GM18517 (cell line): Measurements from ENCODE around the gene SIN3A.
"Not testable (repeated sequence)": the region's sequence is repeated elsewhere in the genome, so short reads cannot be mapped to it uniquely, and the experiment has no call there.

Source experiments
- ATAC-seq: cut with Tn5 transposase; IDR thresholded peaks from one replicate; pipeline ENCODE4 v1.9.1; 2021; ENCODE audit warnings: mild to moderate bottlenecking, moderate library complexity; ENCODE audit not compliant: unreplicated experiment

Gene SIN3A

DNA sequence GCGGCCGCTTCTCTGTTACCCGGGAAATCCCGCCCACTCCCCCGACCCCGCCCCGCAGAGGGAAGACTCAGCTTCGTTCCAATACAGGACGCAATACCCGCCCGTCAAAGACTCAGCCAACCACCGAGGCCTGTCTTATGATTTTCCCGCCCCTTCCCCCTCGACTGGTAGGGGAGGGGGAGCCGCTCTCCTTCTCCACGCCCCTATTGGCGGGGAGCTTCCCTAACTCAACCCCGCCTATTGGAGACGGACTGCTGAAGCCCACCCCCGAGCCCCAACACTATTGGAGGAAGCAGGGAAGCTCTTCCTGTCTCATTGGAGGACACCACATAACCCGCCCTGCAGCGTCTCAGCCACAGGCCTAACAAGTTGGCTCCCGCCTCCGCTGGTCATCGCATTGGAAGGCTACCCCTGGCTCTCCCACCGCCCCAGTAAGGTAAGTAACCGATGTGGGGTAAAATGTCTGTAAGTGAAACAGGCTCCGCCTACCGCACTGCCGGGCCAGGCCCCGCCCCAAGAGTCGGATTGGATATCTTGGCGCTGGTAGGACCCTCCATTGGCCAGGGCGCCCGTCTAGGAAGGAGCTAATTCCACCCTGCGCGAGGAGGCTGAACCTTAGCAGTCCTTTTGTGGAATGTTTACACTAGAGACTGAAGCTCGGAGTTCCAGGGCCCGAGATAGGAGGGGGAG is at the start of gene SIN3A:
Gene SIN3A (minus strand): TSS at position 17 of the 690 bp plus-strand sequence. CDS start 21,315 bp downstream, outside the sequence.
- ATAC-seq = peak; percentile 46

DNA sequence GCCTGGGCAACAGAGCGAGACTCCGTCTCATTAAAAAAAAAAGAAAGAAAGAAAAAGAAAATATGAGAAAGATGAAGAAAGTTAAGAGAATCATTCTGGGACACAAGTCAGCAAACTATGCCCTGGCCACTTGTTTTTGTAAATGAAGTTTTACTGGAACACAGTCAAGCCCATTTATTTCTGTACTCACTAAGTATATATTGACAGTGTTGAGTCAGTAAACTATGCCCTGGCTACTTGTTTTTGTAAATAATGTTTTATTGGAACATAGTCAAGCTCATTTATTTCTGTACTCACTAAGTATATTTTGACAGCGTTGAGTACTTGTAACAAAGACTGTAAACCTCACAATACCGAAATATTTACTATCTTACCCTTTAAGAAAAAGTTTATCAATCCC is 42.2 kb upstream of the SIN3A start:
- no peak for ATAC-seq

DNA sequence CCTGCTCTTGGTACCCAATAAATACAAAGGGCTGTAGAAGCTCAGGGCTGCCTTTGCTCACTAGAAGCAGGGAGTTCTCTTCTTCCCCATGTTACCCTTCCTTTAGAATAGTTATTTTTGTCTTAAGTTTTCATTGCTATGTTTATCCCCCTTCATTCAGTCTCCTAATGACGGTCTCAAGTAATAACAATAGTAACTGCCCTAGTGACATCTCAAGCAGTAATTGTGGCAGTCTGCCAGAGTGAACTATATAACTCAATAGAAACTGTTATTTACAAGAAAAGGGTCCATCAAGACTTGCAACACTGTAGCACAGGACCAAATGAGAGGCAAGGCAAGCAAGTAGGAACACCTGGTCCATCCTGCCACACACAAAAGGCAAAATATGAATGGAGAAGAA is 32.5 kb upstream of the SIN3A start:
- ATAC-seq = no peak

DNA sequence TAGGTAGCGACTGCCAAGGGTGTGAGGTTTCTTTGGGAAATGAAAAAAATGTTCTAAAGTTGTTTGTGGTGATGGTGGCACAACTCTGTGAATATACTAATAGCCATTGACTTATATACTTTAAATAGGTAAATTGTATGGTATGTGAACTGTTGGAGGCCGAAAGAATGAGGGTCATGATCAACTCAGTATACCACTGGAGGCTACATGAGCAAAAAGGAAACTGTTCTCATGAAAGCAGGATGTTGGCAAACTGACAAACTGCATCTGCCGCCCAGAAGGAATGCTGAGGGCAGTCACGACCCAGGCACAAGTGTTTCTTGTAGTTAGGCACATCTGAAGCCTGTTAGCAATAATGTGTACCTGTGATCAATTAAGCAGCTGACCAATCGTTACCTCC is 32.1 kb upstream of the SIN3A start:
- not testable (repeated sequence) for ATAC-seq

DNA sequence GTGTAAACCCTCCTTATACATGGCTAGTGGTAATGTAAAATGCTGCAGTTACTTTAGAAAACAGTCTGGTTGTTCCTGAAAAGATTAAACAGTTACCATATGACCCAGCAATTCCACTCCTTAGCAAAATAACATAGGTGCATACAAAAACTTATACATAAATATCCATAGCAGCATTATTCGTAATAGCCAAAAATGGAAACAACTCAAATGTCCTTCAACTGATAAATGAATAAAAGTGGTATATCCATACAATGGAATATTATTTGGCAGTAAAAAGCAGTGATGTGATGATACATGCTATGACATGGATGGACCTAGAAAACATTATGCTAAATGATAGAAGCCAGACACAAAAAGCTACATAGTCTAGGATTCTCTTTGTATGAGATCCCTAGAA is 31.6 kb upstream of the SIN3A start:
- no peak for ATAC-seq

DNA sequence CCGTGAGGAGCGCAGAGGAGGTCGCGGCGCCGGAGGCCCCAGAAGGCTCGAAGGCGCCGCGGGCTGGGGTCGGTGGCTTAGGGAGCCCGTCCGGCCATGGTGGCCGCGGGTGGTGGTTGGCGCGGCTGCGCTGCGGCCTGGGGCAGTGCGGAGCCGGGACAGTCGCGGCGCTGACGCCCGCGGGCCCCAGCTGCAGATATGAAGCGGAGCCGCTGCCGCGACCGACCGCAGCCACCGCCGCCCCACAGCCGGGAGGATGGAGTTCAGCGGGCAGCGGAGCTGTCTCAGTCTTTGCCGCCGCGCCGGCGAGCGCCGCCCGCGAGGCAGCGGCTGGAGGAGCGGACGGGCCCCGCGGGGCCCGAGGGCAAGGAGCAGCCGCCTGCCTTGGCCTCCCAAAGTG is 29.0 kb upstream of the SIN3A start:
- not testable (repeated sequence) for ATAC-seq

DNA sequence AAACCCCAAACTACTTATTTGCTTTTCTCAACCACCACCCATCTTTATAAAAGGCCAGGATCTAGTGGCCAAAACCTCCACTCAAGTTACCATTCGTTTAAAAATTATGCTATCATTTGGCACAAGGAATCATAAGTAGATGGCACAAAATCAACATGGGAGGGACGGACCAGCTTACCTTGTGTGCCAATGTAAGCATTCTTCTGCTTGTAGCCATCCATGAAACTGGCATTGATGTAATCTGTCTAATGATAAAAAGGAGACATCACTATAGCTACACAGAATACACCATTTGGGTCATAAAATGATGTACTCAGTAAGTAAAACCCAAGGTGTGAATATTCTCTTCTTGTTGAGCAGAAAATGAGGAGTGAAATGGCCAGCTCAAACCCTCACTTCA is 28.2 kb upstream of the SIN3A start:
- no peak for ATAC-seq

DNA sequence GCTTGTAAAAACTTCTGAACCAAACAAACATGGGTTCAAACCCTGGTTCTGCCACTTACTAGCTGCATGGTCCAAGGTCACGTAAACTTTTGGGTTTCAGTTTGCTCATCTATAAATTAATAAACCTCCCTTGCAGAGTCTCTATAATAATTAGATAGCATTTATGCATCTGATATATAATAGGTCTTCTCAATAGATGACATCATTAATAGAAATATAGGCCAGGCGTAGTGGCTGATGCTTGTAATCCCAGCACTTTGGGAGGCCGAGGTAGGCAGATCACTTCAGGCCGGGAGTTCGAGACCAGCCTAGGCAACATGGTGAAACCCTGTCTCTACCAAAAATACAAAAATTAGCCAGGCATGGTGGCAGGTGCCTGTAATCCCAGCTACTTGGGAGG is 25.6 kb upstream of the SIN3A start:
- ATAC-seq = not testable (repeated sequence)

DNA sequence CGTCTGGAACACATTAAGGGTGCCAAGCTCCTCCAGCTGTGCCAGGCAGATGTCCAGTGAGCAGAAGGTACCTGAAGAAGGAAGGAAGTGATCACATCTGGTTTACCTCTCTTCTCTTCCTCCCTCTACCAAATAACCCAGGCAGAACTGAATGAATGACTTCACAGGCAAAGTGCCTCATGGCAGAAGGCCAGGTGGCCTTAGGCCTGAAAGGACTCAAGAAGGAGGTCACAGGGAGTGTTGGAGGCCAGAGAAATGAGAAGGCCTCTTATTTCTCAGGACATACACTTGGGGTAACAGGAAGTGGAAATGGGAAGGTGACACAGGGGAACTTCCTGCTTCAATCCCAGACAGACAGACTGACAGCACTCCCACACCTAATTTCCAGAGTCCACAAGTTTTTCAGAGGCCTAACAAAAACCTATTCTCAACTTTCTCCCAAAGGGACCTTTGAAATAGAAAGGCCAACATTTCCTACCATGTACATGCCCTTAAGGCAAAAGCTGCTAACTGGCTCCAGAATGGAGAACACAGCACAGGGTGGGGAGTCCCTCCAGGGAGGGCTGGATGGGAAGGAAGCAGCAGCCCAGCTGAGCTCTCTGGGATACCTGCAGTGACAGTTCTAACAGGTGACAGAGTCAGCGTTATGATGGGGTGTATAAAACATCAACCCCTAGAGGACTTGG is 17.6 kb upstream of the SIN3A start:
- ATAC-seq = no peak

DNA sequence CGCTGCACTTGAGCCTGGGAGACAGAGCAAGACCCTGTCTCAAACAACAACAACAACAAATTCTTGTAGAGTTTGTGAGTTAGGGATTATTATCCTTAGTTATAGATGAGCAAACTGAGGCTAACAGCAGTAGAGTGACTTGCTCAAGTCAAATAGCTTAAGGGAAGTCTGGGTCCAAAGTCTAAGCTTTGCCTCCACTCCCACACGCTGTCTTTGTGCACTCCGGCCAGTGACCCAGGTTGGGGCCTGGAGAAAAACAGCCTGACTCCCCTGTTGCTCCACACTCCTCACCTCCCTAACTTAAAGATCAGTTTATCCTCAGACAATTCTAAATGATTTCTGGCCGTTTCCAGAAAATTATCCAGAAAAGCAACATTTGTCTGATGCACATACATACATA is 9.2 kb upstream of the SIN3A start:
- no peak for ATAC-seq

DNA sequence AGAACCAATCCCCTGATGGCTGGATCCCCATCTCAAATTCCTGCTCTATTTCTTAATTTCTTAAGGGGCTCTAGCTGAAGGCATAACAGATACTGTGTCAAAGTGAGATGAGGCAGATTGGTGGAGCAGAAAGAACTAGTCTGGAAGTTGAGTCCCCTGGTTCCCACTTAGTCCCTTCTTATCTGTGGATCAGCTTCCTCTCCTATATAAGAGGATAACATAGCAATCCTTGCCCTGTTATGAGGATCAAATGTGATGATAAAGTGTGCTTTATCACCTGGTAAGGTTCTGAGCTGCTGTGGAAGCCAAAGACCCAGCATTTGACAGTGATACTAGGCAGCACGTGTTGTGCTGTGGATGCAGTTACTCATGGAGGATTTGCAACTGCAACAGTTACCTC is 8.1 kb upstream of the SIN3A start:
- ATAC-seq = no peak

DNA sequence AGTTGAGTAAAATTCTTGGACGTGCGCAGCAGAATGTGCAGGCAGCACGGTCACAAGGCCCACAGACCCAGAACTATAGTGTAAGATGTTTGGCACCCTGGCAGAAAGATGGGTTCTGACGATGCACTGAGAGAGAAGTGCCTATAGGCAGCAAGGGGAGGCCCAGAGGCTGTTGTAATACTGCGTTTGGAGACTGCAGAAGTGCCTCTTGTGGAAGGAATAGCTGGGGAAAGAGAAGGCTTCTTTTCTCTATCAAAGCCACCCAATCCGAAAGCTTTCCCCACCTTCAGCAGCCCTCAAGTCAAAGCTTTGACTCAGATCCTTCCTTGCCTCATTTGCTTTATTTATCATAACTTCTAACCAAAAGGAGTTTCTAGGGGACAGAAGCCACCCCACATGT is 5.2 kb upstream of the SIN3A start:
- no peak for ATAC-seq

DNA sequence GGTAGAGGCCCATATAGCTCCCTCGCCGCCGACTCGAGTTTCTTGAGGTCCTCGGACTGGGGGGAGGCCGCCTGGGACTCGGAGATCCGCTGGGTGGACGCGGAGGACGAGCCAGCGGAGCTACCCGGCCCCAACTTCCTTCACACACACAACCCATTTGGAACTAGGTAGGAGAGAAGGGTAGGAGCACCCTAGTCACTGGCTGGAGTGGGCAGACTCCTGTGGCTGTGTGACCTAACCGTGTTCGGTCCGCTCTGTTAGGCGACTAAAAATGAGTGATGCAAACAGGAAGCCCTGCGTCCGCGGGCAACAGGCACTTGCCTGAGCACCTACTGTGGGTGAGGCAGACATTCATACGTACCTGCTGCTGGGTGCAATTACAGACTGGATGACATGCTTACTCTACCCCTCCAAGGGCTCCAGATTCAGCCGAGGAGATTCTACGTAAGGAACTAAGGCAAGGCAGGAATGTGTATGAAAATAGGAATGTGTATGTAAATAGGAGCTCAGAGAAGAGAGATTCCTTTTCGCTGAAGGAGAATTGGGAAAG is 4.6 kb upstream of the SIN3A start:
- ATAC-seq = no peak

DNA sequence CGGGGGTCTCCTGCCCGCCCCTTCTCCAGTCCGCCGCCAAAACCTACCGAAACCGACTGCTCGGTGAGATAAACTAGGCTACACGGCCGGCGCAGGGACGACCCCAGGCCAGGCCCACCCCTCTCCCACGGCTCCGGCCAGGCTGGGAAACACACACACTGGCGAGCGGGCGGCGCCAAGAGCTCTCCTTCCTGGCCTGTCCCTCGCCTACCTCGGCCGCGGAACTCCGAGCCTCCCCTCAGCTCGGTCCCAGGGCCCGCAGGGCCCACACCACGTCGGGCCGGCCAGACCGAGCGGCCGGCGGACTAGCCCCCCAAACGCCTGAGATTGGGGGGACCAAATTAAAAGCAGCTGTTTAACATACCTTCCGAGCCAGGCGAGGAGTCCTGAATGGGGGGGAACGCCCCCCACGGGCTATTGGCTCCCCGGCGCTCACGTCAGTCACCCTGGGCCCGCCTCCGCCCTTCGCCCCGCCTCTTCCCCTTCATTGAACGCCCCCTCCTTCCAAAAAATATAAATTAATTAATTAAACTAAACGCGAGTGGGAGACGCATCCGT is 4.0 kb upstream of the SIN3A start:
- no peak for ATAC-seq

DNA sequence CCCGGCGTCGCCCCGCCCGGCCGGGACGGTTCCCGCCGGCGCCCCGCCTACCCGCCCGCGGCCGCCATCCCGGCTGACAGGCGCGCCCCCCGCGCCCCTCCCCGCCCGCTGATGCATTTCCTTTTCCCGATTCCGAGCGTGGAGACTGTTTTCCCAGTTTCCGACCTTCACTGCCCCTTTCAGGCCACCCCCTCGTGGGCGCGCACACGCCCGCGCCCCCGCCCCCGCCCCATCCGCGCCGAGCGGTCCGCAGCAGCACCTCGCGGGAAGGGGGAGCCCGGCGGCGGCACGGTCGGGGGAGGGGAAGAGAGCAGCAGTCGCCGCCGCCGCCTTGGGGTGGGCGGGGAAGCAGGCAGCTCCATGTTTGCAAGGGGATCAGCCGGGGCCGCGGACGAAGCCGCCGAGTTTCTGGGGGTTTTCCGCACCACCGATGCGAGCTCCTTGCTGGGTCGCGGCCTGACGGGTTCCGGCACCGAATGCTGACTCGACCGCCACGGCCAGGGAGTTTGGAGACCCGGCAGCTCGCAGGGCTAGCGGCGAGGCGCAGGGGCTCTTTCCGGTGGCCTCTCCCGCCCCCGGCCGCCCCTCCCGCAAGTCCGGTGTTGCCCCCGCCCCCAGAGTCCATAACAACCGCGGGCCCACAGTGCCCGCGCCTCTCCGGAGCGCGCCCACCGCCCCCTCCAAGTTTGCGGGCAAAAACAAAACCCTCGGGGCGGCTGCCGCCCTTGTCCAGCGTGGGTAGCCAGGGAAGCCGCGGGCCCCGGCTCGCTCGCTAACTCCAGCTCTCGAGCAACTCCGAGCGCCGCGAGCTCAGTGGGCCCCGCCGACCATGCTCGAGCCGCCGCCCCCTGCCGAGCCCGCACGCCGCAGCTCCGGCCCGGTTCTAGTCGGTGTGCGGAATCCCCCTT is 3.2 kb upstream of the SIN3A start:
- ATAC-seq = no peak

DNA sequence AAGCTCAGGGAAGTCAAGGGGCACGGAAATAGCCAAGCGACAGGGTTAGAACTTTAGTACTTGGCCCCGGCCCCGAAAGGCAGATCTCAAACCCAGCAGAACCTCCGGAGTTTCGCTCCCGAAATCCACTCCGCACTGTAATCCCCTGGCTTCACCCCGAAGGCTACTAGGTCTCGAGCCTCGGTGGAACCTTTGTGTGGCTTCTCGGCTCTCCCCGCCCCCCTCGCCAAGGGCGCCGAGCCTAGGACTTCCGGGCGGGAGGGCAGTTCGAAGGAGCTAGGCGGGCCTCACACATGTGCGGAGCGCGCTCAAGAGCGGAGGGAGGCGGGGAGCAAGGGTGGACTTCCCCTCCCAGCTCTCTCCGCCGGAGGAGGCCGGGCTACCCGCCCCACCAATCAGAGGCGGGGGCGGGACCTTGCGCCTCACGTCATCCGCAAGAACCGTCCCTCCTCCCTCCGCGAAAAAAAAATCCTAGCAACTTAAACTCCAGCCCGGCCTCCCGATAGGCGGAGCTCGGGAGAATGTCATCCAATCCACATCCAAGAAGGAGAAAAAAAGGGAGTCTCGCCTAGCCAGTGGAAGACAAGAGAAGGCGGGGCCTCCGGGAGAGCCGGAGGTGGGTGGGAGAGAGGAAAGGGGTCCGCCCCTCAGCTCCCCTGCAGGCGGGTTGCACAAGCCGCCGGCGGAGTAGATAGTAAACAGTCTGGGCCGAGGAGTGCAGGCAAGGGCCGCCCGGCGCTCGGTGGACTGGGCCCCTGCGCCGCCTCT is 2.4 kb upstream of the SIN3A start:
- ATAC-seq = peak; percentile 39

DNA sequence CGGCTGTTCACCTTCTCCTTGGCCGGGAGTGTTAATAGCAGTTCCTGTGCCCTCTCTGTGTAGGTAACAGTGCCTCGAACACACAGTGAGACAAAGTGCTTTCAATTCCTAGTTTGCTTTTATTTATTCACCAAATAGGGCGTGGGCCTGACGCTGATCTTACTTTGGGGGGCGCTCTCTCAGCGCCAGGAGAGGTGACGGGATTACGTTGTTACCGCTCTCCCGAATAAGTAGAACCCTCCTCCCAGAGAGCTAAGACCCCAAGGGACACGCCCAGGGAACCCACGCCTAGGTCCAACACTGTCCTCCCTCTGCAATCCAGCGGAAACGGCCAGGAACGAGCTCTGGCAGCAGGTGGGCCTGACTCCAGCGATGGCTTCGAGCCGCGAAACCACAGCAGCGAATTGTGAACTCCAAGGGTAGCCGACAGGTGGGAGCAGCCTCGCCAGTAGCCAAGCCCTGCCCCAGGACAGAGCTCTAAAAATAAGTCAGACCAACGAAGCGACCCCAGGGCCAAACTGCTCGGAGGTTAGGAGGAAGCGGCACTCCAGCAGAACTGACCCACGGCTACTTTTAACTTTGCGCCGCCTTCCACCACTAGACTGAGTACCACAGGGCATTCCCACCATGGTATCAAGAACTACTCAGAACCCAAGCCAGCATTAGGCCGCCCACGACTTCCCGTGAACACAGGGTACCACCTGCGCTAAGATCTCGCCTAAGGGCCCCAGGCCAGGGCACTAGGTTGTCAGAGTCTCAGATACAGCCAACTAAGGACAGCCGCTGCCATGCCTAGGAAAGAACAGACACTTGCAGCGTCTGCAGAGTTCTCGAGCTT is 1.6 kb upstream of the SIN3A start:
- ATAC-seq = no peak

DNA sequence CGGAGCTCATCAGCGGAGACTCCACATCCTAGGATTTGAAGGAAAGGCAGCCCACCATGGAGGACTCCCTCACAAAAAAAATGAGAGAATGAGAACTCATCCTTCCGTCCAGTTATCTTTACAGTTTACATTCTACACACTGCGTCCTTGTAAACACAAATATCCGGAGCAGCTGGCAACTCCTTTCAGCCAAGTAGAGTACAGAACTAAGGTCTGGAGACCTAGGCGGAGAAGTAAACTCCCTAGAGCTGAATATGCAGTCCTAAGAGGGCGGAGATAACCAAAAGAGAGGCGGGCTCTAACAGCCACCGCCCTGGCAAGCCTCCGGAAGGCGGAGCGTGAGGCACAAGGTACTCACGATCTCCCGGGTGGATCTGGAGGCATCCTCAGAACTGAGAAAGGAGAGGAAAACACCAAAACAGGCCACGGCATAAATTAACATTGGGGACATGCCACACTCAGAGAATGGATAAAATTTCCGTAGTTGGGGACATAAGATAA is 924 bp upstream of the SIN3A start:
- no peak for ATAC-seq

DNA sequence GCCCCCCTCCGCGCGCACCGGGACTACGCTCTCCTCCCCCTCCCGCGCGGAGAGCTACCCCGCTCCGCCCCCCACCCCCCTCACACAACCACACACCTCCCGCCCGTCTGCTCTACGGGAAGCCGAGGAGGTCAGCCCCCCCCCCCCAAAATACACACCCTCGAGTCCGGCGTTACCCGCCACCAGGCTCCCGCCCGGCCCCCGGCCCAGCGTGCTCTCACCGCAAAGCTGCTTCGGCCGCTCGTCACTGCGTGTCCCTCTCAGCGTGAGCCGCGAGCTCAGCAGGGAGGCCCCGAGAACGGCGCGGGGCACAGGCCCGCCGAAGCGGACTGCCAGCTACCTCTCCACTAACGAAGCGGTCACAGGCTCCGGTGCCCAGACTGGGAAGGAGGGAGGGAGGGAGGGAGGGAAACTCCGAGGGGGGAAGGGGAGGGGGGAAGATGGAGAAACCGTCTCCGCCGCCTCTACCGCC is 252 bp downstream of the SIN3A start:
- ATAC-seq = no peak
